ENCODE results near the gene LCN15.
"Not testable (repeated sequence)": the region's sequence is repeated elsewhere in the genome, so short reads cannot be mapped to it uniquely, and the experiment has no call there.

LCN15 gene

DNA sequence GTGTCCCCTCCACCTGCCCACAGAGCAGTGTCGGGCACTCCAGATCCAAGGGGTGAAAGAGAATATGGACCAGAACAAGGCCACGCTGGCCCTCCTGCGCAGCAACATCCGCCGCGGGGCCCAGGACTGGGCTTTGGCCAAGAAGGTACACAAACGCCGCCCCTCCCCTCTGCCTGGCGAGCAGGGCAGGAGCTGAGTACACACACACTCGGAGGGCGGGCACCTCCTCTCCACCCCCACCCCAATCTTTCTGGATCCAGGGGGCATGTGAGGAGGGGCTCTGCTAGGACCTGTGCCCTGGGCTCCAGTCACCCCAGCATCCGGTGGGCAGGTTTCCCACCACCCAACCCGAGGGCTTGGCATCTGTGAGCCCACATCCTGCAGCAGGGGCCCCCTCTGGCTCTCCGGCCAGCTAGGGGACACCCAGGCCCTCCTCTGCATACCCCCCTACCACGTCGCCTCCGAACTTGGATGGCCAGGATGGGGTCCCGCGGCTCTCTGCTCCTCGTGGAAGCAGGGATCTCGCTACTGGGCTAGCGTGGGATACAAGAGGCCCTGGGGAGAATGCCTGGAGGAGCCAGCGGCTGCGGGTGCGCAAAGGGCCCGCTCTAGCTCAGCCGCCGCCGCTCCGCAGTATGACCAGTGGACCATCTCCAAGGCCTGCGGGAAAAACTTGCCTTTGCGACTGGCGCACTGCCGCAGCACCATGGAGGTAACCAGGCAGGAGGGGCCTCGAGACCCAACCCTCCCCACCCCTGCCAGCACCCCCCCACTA, 34.9 kb upstream of the LCN15 start:
- Mint-ChIP-seq H3K4me3 (no peak overlapping the region), H3K36me3 (ENCODE audit: low read depth) (no peaks in the 10 kb centered on the region), H3K27me3 (peaks cover 26% of the 10 kb centered on the region), H3K27ac (no peak overlapping the region), H3K9me3 (no peaks in the 10 kb centered on the region), H3K4me1 (ENCODE audit: low read depth) (peaks cover 17% of the 10 kb centered on the region)

DNA sequence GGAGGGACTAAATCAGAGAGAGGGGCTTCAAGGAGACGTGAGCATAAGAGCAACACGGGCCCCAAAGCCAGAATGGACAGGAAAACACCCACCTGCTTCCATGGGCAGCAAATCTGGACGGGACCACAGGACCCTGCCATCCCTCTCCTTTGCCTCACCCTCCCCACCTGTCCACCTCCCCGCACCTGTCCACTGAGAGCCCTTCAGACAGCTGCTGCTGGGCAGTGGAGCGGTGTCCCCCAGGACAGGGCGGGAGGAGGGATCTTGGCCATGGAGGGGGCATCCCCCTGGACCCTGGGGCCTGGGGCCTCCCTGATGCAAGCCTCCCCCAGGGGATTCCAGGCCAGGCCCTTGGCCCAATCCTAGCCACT, 34.4 kb upstream of the LCN15 start:
- Mint-ChIP-seq H3K27ac (no peak overlapping the region), H3K36me3 (ENCODE audit: low read depth) (no peaks in the 10 kb centered on the region), H3K9me3 (no peaks in the 10 kb centered on the region), H3K27me3 (peaks cover 26% of the 10 kb centered on the region), H3K4me3 (no peak overlapping the region), H3K4me1 (ENCODE audit: low read depth) (peaks cover 17% of the 10 kb centered on the region)

DNA sequence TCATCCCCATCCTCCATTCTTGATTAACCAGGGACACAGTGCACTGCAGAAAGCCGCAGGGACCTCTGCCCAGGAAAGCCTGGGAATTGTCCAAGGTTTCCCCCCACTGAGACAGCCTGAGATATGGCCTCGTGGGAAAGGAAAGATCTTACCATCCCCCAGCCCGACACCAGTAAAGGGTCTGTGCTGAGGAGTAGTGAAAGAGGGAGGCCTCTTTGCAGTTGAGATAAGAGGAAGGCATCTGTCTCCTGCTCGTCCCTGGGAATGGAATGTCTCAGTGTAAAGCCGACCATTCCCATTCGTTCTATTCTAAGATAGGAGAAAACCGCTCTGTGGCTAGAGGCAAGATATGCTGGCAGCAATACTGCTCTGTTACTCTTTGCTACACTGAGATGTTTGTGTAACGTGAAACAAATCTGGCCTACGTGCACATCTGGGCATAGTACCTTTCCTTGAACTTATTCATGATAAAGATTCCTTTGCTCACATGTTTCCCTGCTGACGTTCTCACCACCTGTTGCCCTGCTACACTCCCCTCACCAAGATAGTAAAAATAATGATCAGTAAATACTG, 32.5 kb upstream of the LCN15 start:
- H3K27ac Mint-ChIP-seq; H3K36me3 Mint-ChIP-seq (ENCODE audit: low read depth); H3K9me3 Mint-ChIP-seq; H3K4me3 Mint-ChIP-seq: not testable (repeated sequence)
- Mint-ChIP-seq H3K27me3 (peaks cover 20% of the 10 kb centered on the region), H3K4me1 (ENCODE audit: low read depth) (peaks cover 23% of the 10 kb centered on the region)

DNA sequence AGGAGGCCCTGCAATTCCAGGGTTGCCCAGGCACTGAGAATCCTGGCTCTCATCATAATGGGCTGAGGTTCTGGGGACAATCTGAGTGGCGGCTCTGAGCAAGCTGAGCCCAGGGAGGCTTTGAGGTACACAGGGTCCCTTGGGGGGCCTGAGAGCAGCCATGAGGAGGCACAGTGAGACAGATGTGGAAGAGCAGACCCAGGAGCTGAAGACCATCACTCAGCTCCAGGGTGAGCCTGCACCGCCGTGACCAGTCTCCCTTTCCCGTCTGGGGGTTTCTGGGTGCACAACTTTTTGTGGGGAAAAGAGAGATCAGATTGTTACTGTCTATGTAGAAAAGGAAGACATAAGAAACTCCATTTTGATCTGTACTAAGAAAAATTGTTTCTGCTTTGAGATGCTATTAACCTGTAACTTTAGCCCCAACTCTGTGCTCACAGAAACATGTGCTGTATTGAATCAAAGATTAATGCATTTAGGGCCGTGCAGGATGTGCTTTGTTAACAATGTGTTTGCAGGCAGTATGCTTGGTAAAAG, 32.0 kb upstream of the LCN15 start, which contains the start of gene CCDC183:
CCDC183 (plus strand) TSS at position 101 of the 537 bp plus-strand sequence; CDS start at position 161, 60 bp downstream.
- Mint-ChIP-seq H3K9me3 (no peaks in the 10 kb centered on the region), H3K36me3 (ENCODE audit: low read depth) (no peaks in the 10 kb centered on the region), H3K27ac (no peak within 1 kb of the TSS), H3K4me1 (ENCODE audit: low read depth) (peaks cover 24% of the 10 kb centered on the region), H3K4me3 (no peak within 1 kb of the TSS), H3K27me3 (peaks cover 19% of the 10 kb centered on the region)

DNA sequence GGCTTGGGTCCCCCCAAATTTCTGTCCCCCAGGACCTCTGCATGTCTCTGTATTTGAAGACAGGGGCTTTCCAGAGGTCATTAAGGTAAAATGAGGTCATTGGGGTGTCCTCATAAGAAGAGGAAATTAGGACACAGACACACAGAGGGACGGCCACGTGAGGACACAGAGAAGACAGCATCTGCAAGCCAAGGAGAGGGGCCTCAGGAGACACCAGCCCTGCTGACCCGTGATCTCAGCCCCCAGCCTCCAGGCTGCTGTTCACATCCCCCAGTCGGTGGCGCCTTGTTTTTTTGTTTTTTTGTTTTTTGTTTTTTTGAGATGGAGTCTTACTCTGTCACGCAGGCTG, 30.7 kb upstream of the LCN15 start:
- Mint-ChIP-seq H3K36me3 (ENCODE audit: low read depth) (no peaks in the 10 kb centered on the region), H3K4me3 (no peak overlapping the region), H3K4me1 (ENCODE audit: low read depth) (peaks cover 19% of the 10 kb centered on the region), H3K27ac (no peak overlapping the region), H3K27me3 (peaks cover 6% of the 10 kb centered on the region), H3K9me3 (no peaks in the 10 kb centered on the region)

DNA sequence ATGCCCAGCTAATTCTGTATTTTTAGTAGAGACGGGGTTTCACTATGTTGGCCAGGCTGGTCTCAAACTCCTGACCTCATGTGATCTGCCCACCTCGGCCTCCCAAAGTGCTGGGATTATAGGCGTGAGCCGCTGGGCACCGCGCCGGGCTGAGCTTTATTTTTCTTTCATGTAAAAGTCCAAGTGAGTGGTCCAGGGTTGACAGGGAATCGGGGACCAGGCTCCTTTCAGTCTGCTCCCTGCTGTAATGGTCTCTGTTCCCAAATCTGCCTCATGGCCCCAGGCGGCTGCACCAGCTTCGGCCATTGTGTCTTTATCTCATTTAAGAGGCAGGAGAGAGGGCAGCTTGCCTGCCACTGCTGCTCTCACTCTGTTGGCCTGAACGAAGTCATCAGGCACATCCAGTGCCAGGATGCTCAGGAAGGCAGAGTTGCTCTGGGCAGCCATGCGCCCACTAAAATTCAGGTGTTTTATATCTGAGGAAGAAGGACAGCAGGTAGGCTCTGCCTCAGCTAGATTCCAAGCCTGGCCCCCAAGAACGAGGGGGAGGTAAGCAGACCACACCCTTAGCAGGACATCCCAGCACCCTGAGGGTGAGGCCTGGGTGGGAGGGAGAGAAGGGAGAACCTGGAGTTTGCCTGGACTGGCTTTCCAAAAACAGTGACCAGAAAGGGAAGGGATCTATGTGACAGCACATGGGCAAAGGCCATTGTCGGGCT, 30.1 kb upstream of the LCN15 start:
- Mint-ChIP-seq H3K27me3 (peaks cover 6% of the 10 kb centered on the region), H3K4me3 (no peak overlapping the region), H3K9me3 (no peaks in the 10 kb centered on the region), H3K36me3 (ENCODE audit: low read depth) (no peaks in the 10 kb centered on the region), H3K4me1 (ENCODE audit: low read depth) (peaks cover 19% of the 10 kb centered on the region), H3K27ac (no peak overlapping the region)

DNA sequence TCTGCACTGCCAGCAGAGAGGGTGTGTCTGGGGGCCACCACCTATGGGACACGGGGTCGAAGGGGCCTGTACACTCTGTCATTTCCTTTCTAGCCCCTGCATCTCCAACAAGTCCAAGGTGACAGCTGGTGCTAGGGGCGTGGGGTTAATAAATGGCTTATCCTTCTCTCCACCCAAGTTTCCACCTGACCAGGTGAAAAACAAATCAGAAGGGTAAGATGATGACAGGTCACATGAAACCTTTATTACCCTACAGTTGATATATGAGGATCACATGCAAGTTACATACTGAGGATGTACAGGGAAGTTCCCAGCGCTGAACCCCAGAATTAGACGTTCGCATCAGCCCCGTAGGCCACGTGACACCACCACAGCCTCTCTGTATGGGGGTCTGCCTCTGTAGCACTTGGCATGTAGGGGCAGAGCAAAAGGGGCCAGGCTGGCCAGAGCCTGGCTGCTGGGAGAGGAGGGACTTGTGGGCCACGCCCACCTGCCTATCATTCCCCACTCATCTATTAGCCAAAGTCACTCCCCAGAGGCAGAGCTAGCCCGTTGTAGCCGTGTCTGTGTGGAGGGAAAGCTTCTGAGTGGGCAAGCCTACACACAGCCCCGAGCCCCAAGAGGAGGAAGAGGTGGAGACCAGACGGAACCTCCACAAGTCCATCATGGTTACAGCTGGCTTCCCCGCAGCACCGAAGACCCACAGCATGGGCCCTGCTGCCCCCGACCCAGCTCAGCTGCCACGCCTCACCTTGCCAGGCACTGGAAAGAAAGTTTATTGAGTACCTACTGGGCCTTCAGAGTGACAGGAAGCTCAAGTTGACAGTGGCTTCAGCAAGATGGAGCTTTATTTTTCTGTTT, 29.0 kb upstream of the LCN15 start:
- Mint-ChIP-seq H3K27ac (no peak overlapping the region), H3K9me3 (no peaks in the 10 kb centered on the region), H3K4me1 (ENCODE audit: low read depth) (peaks cover 26% of the 10 kb centered on the region), H3K27me3 (peaks cover 6% of the 10 kb centered on the region), H3K4me3 (no peak overlapping the region), H3K36me3 (ENCODE audit: low read depth) (no peaks in the 10 kb centered on the region)

DNA sequence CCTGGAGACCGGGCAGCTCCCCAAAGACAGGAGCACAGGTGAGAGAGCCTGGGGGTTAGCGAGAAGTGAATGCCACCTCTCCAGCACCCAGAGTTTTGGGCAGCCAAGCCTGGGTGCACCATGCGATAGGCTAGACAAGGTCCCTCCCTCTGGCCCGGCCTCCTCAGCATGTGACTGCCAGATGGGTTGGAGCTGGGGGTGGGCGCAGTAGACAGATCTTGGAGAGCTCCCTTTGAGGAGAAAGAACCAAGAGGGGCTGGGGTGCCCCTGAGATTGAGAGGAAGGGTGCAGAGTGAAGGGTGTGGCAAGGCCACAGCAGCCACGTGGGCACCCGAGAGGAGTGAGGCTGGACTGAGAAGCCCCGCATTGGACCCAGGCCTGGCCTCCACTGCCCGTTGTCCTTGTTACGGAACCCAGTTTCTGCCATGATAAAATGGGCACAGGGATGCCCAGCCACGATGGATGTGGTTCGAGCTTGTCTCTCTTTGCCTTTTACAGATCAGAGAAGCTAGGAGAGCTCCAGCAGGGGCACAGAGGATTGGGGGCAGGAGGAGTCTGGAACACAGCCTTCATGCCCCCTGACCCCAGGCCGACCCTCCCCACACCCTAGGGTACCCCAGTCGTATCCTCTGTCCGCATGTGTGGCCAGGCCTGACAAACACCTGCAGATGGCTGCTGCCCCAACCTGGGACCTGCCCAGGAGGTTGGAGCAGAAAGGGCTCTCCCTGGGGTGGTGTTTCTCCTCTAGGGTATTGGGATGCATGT, 28.2 kb upstream of the LCN15 start:
- Mint-ChIP-seq H3K27ac (peak overlapping the region; percentile 61), H3K4me1 (ENCODE audit: low read depth) (peaks cover 34% of the 10 kb centered on the region), H3K9me3 (no peaks in the 10 kb centered on the region), H3K36me3 (ENCODE audit: low read depth) (no peaks in the 10 kb centered on the region), H3K27me3 (peaks cover 6% of the 10 kb centered on the region), H3K4me3 (peak overlapping the region; percentile 84)

DNA sequence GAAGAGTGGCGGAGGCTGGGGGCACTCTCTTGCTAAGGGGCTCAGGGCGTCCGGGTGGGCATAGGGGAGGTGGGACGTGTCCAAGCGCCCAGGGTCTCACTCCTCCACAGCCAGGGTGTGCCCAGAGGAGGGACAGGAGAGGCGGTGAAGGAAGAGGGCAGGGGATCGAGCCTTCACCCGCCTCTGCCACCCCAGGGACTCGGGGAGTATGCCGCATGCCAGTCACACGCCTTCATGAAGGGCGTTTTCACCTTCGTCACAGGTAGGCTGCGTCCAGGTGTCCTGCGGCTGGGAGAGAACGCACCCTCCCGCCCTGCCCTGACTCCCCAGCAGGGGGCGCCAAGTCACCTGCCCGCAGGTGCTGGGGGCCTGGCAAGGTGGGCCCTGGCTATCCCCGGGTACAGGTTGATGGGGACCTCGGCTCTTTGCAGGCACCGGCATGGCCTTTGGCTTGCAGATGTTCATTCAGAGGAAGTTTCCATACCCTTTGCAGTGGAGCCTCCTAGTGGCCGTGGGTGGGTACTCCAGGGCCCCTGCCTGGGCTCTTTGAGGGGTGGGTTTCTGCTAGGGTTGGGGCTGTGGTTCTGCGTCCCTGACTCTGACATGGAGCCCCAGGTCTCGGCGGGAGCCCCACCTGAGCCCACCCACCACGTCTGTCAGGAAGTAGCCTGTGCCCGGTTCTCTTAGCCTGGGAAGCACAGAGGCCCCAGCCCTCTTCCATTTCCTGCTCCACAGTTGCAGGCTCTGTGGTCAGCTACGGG, 27.4 kb upstream of the LCN15 start:
- H3K4me1 Mint-ChIP-seq (ENCODE audit: low read depth), result peaks cover 34% of the 10 kb centered on the region
- no peaks in the 10 kb centered on the region for H3K36me3 Mint-ChIP-seq (ENCODE audit: low read depth)
- H3K9me3 Mint-ChIP-seq, result no peaks in the 10 kb centered on the region
- H3K27ac Mint-ChIP-seq, result peak overlapping the region; percentile 72
- H3K4me3 Mint-ChIP-seq, result peak overlapping the region; percentile 84
- peaks cover 6% of the 10 kb centered on the region for H3K27me3 Mint-ChIP-seq

DNA sequence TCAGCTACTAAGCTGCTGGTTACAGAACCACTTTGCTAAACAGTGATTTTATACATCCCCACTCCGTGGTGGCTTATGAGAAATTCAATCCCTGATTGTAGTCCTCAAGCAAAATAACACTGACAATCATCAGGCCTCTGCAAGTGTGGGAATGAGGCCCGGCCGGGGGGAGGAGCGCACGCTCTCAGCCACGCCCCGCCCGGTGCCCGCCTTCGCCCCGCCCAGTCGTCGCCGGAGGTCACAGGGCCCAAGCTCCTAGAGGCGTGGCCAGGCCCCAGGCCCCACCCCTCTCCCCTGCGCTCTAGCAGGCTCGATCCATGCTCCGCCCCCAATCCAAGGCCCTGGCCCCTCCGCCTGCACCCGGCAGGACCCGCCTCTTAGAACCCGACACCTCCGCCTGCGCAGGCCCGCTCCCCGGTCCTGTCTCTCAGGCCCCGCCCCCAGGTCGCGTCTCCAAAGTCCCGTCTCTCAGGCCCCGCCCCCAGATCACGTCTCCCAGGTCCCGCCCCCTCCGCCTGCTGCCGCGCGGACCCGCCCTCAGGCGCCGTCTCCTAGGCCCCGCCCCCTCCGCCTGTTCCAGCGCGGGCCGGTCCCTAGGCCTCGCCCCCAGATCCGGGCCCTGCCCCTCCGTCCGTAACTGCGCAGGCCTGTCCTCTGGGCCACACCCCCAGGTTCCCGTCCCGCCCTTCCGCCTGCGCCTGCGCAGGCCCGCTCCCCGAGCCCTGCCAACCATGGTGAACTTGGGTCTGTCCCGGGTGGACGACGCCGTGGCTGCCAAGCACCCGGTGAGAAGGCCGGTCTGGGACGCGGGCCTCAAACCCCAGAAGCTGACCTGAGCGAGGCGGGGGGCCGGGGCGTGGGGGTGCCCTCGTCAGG, 26.6 kb upstream of the LCN15 start, which contains the start of gene TMEM141:
TMEM141 (plus strand) TSS at position 705 of the 876 bp plus-strand sequence; CDS start at position 732, 27 bp downstream.
- H3K27me3 Mint-ChIP-seq, result no peaks in the 10 kb centered on the region

DNA sequence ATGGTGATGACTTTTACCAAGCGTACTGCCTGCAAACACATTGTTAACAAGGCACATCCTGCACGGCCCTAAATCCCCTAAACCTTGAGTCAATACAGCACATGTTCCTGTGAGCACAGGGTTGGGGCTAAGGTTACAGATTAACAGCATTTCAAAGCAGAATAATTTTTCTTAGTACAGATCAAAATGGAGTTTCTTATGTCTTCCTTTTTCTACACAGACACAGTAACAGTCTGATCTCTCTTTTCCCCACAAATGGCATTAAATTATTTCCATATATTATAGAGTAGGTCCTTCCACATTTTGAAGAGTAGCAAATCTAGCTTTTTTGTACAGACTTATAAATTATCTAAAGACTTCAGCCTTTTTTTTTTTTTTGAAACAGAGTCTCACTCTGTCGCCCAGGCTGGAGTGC, 25.2 kb upstream of the LCN15 start:
- Mint-ChIP-seq H3K4me1 (ENCODE audit: low read depth) (peaks cover 28% of the 10 kb centered on the region), H3K36me3 (ENCODE audit: low read depth) (no peaks in the 10 kb centered on the region), H3K4me3 (no peak overlapping the region), H3K27ac (no peak overlapping the region), H3K27me3 (no peaks in the 10 kb centered on the region), H3K9me3 (no peaks in the 10 kb centered on the region)

More for the DNA sequence above, 26.6 kb upstream of the LCN15 start, which contains the start of gene TMEM141:
- peak within 1 kb of the TSS; percentile 84 for H3K4me3 Mint-ChIP-seq
- H3K27ac Mint-ChIP-seq, result peak within 1 kb of the TSS; percentile 72
- no peaks in the 10 kb centered on the region for H3K9me3 Mint-ChIP-seq
- peaks cover 28% of the 10 kb centered on the region for H3K4me1 Mint-ChIP-seq (ENCODE audit: low read depth)
- no peaks in the 10 kb centered on the region for H3K36me3 Mint-ChIP-seq (ENCODE audit: low read depth)

DNA sequence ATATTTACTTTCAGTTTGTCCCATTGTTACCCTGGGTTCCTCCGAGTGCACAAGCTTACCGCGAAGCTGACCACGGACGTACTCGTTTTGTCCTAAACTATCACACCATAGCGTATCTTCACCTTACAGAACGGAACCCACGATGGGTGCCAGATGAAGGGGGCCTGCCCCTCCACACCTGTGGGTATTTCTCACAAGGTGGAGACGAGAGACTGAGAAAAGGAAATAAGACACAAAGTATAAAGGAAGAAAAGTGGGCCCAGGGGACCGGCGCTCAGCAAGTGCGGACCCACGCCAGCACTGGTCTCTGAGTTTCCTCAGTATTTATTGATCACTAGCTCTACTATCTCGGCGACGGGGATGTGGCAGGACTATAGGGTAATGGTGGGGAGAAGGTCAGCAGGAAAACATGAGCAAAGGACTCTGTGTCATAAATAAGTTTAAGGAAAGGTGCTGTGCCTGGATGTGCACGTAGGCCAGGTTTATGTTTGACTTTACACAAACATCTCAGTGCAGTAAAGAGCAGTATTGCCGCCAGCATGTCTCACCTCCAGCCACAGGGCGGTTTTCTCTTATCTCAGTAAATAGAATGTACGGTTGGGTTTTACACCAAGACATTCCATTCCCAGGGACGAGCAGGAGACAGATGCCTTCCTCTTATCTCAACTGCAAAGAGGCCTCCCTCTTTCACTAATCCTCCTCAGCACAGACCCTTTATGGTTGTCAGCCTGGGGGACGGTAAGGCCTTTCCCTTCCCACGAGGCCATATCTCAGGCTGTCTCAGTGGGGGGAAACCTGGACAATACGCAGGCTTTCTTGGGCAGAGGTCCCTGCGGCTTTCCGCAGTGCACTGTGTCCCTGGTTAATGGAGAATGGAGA, 24.6 kb upstream of the LCN15 start:
- H3K9me3 Mint-ChIP-seq; H3K27ac Mint-ChIP-seq; H3K4me3 Mint-ChIP-seq; H3K27me3 Mint-ChIP-seq; H3K36me3 Mint-ChIP-seq (ENCODE audit: low read depth): not testable (repeated sequence)
- H3K4me1 Mint-ChIP-seq (ENCODE audit: low read depth), result peaks cover 31% of the 10 kb centered on the region

Data from stimulated activated naive CD8-positive, alpha-beta T cell treated with anti-CD3 and anti-CD28 coated beads, Interleukin-15, Interleukin-2, amounts not matched to agents 100 ng/mL and 50 ng/mL, for 24 hours (primary cell).